Measurements from ENCODE around the gene UBR4.

- TF ChIP-seq CTCF (optimal IDR thresholded peaks at IDR 0.05 in 1 of 3, IDR thresholded peaks at IDR 0.05 in 1 of 3, conservative IDR thresholded peaks at IDR 0.05 in 1 of 3; ENCODE audit: extremely low read depth in 1 of 3, insufficient read depth in 2 of 3, low read length in 3 of 3) (no peak), EZH2 (IDR thresholded peaks at IDR 0.05; ENCODE audit: low read length) (no peak)
Observed at GRCh38 chr1:19193004-19193403, 17.1 kb downstream of the UBR4 start.

Measured in keratinocyte (primary cell).